Epithelial cell of esophagus (primary cell): ENCODE measurements around the gene VILL.

ENCODE experiments used
- DNase-seq: peaks from one replicate; pipeline ENCODE4 v3.0.0; 2010; ENCODE audit warnings: low read depth
- H3K4me3 ChIP-seq: 2 replicates; pipeline ENCODE4 v1.5.1; 2011; ENCODE audit warnings: mild to moderate bottlenecking, low read length, control low read depth
- CTCF ChIP-seq: IDR thresholded peaks from 2 replicates; pipeline ENCODE4 v1.5.1; 2011; ENCODE audit warnings: low read depth, mild to moderate bottlenecking, low read length, control low read depth, inconsistent platforms; ENCODE audit not compliant: insufficient read depth; ENCODE audit errors: missing control alignments

VILL gene

GRCh38 chr3:37990527-37990926 is at the start of gene VILL:
VILL (plus strand) TSS chr3:37990786; CDS start chr3:37993673, 2,887 bp downstream.
- peak; percentile 46 for TF ChIP-seq CTCF
- H3K4me3 ChIP-seq = peak within 1 kb of the TSS; percentile 51
- peak; percentile 86 for DNase-seq

- H3K4me3 ChIP-seq = no peak overlapping the region
- no peak for TF ChIP-seq CTCF
- DNase-seq = no peak
Observed at GRCh38 chr3:37941608-37942508, 48.7 kb upstream of the VILL start.

DNA sequence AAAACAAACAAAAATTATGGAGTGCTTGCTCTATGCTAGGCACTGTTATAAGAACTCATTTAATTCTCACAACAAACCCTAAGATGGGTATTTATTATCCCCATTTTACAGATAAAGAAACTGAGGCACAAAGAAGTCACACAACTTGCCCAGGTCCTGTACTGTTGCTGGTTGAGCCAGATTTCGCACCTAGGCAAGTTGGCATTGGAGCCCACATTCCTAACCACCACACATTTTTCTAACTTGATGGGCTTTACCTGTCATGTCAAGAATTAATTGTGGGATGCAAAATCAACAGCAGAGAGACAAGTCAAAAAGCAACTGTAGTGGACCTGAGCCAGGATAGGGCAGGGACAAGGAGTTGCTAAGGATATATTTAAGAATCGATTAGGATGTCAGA is 47.9 kb upstream of the VILL start:
- no peak for TF ChIP-seq CTCF

GRCh38 chr3:37943126-37943525 is 47.5 kb upstream of the VILL start:
- TF ChIP-seq CTCF = no peak
- no peak for DNase-seq
- H3K4me3 ChIP-seq = no peak overlapping the region

More for the DNA sequence above, 47.9 kb upstream of the VILL start:
- no peak overlapping the region for H3K4me3 ChIP-seq
- DNase-seq = no peak

DNA sequence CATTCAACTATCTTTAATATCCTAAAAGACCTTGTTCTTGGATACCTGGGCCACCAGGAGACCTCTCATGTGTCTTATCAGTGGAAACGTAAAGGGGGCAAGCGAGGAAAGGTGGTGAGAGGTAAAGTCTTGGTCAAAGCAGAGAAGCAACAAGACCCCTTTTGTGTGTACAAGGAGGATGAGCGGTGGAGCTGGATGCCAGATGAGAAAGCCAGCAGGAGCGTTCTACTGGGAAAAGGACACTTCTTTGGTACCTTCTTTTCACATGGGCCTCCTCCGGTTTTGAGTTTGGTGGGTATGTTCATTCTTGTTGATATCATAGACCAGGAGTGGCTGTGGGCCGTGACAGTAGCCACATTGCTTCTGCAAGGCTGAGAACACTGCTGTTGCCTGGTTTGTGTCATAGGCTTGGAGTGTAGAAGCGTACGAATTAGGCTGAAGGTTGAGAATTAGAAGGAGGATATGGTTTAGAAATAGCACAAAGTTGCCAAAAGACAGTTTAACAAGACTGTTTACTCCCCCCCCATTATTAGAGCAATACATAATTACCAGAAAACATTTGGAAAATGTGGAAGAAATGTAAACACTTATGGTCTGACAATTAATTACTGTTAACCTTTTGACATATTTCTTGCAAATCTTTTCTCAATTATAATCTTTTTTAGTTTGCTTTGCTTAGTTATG is 46.8 kb upstream of the VILL start:
- H3K4me3 ChIP-seq = no peak overlapping the region
- no peak for DNase-seq
- TF ChIP-seq CTCF = no peak

DNA sequence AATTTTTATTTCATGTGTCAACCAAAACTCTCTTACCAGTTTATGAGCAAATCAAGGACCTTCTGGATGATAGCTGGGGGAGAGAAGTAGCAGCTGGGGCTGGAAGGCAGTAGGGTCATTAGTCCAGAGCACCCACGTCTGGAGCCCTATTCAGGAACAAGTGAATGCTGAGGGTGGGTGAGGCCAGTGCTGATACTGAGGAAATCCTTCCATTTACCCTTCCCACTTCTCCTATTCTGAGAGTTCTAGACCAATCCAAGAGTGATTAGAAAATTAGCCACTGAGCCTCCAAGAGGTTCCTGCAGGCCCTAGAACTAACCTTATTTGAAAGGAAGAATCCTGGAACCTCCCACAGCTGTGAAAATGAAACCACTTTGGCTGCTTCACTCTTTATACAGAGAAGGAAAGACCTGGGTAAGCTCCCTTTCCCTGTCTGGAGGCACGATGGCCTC is 46.2 kb upstream of the VILL start:
- DNase-seq = no peak

More for the DNA sequence above, 46.2 kb upstream of the VILL start:
- no peak for TF ChIP-seq CTCF
- H3K4me3 ChIP-seq = no peak overlapping the region
